ENCODE results near the gene HPRT1.

HPRT1 gene

DNA sequence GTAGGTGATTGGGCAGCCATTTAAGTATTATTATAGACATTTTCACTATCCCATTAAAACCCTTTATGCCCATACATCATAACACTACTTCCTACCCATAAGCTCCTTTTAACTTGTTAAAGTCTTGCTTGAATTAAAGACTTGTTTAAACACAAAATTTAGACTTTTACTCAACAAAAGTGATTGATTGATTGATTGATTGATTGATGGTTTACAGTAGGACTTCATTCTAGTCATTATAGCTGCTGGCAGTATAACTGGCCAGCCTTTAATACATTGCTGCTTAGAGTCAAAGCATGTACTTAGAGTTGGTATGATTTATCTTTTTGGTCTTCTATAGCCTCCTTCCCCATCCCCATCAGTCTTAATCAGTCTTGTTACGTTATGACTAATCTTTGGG, 16.3 kb downstream of the HPRT1 start:
- DNase-seq (ENCODE audit: low read depth in 2 of 2): no peak

DNA sequence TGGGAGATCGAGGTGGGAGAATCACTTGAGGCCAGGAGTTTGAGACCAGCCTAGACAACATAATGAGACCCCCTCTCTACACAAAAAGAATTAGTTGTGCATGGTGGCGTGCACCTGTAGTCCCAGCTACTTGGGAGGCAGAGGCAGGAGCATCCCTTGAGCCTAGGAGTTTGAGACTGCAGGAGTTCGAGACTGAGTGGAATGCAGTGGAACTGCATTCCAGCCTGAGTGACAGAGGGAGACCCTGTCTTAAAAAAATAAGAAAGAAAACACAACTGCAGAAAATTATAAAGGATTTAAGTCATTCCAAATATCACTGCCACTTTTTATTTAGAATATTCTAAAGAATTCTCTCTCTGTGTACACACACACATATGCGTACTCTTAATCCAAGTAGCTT, 18.4 kb downstream of the HPRT1 start:
- DNase-seq (ENCODE audit: low read depth in 2 of 2): no peak

GRCh38 chrX:134480061-134480460, 20.1 kb downstream of the HPRT1 start:
- no peak for DNase-seq (ENCODE audit: low read depth in 2 of 2)

DNA sequence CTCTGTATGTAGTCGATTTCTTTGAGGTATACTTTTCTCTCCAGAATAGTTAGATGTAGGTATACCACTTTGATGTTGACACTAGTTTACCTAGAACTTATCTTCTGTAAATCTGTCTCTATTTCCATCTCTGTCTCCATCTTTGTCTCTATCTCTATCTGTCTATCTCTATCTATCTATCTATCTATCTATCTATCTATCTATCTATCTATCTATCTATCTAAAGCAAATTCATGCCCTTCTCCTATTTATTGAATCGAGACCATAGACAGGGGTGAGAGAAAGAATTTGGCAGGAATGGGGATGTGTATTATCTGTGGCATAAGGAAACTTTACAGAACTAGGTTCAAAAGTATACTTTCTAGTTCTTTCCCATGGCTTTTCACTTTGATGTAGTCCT, 21.4 kb downstream of the HPRT1 start:
- no peak for DNase-seq (ENCODE audit: low read depth in 2 of 2)

DNA sequence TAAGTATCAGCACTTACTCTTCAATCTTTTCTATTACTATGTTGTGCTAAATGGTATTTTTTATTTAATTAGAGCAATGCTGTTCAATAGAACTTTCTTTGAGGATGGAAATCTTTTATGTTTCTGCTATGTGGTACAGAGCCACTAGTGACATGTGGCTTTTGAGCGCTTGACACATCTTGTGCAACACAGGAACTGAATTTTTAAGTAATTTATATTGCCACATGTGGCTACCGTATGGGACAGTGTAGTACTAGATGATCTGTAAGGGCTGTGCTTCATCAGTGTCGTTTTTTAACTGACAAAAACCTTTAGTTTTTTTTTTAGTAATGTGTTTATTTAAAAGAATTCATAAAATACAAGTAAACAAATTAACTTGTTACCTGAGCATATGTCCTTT, 22.4 kb downstream of the HPRT1 start:
- DNase-seq (ENCODE audit: low read depth in 2 of 2): no peak

- DNase-seq (ENCODE audit: low read depth in 2 of 2): no peak
Measured at GRCh38 chrX:134484039-134484438, 24.1 kb downstream of the HPRT1 start.

- no peak for DNase-seq (ENCODE audit: low read depth in 2 of 2)
Measured at GRCh38 chrX:134501941-134502340, 42.0 kb downstream of the HPRT1 start.

DNA sequence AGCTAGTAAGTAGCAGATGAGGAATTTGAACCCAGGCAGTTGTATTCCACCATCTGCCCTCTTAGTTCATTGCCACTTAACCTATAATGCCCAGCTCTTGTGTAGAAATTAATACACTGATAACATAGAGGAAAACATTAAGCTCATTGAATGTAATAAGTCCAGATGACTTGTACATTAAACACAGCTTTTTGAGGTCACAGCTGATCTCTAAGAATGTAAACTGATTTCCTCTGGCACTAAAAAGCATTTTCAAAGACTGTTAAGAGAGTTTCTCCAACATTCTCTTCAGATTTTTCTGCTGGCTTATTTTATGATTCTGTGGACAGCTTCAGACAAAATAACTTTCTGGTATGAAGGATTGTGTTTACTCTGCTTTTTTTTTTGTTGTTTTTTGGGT, 42.7 kb downstream of the HPRT1 start:
- no peak for DNase-seq (ENCODE audit: low read depth in 2 of 2)

- no peak for DNase-seq (ENCODE audit: low read depth in 2 of 2)
Measured at GRCh38 chrX:134512566-134512965, 52.6 kb downstream of the HPRT1 start.

DNA sequence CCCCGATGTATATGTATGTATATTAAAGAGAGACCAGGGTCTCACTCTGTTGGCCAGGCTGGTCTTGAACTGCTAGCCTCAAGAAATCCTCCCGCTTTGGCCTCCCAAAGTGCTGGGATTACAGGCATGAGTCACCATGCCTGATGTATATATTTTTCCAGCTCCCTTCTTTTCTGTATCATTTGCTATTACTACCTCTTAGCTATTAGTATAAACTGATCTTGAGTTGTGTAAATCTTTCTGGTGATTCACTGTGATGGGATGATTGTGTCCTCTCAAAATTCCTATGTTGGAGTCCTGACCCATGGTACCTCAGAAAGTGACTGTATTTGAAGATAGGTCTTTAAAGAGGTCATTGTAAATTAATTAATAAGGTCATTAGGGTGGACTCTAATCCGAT, 53.1 kb downstream of the HPRT1 start:
- no peak for DNase-seq (ENCODE audit: low read depth in 2 of 2)

DNA sequence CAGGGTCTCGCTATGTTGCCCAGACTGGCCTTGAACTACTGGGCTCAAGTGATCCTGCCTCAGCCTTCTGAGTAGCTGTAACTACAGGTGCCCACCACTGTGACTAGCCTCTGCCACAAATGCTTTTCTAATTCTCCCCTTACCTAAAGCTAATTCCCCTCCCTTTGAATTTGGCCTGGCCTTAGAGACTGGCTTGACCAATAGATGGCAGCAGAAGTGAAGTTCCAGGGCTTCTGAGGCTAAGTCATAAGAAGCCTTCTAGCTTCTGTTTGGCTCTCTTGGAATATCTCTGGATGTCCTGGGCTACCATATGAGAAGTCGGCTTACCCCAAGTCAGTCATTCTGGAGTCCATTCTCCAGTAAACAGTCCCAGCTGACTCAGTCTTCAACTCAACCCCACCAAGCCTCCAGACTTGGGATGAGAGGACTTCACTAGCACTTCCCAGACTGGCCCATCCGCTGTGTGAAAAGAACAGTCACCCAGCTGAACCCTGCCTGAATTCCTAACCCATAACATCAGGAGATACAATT, 61.0 kb downstream of the HPRT1 start:
- DNase-seq (ENCODE audit: low read depth in 2 of 2): no peak

DNA sequence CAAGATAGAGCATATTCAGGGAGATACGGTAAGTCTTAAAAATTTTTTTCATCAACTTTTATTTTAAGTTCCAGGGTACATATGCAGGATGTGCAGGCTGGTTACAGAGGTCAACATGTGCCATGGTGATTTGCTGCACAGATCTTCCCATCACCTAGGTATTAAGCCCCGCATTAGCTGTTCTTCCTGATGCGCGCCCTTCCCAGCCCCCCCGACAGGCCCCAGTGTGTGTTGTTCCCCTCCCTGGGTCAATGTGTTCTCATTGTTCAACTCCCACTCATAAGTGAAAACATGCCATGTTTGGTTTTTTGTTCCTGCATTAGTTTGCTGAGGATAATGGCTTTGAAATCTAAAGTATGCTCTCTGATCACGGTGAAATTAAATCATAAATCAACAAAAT, 64.2 kb downstream of the HPRT1 start:
- no peak for DNase-seq (ENCODE audit: low read depth in 2 of 2)

GRCh38 chrX:134525086-134525792, 65.3 kb downstream of the HPRT1 start:
- no peak for DNase-seq (ENCODE audit: low read depth in 2 of 2)

DNA sequence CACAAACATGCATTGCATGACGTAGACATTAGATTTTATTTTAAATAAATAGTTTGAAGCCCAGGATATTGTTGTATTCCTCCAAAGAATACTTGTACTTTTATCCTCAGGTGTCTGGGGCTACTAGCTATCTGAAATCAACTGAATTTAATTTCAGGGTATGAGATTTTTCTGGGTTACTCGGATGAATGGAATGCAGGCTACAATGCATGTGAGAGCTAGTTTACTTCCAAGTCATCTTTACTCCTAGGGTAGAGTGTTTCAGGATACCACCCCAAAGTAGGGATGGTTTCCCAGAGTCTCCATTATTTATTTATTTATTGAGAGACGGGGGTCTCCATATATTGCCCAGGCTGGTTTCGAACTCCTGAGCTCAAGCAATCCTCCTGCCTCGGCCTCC, 66.4 kb downstream of the HPRT1 start:
- DNase-seq (ENCODE audit: low read depth in 2 of 2): no peak

GRCh38 chrX:134528960-134529359, 69.0 kb downstream of the HPRT1 start:
- DNase-seq (ENCODE audit: low read depth in 2 of 2): no peak

GRCh38 chrX:134529481-134529880, 69.5 kb downstream of the HPRT1 start:
- DNase-seq (ENCODE audit: low read depth in 2 of 2): no peak

DNA sequence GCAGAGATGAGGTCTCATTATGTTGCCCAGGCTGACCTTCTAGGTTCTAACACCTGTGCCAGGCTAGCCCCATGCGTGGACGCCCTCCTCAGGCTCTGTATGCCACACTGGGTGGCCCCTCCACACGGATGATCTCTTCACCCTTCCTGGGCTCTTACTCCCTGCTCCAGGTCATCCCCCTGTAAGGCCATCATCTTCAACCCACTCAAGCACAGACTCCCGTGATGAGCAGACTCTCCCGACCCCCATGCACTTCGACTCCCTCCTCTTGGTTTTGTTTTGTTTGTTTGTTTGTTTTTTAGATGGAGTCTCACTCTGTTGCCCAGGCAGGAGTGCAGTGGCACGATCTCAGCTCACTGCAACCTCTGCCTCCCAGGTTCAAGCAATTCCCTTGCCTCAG, 70.9 kb downstream of the HPRT1 start:
- DNase-seq (ENCODE audit: low read depth in 2 of 2): no peak

- no peak for DNase-seq (ENCODE audit: low read depth in 2 of 2)
Measured at GRCh38 chrX:134533352-134533751, 73.4 kb downstream of the HPRT1 start.

DNA sequence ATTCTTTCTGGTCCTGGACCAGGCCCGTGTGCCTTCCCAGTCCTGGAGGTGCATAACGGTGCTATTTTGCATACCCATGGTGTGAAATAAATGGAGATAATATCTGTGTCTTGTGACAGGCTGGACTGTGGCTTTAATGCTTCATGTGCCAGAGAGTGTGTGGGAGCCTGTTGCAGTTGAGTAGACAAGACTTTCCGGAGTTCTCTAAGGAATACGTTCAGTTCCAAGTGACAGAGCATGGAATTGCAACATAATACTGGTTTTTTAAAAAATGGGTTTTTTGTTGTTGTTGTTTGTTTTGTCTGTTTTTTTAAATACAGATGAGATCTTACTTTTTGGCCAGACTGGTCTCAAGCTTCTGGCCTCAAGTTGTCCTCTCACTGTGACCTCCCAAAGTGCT, 74.0 kb downstream of the HPRT1 start:
- no peak for DNase-seq (ENCODE audit: low read depth in 2 of 2)

DNA sequence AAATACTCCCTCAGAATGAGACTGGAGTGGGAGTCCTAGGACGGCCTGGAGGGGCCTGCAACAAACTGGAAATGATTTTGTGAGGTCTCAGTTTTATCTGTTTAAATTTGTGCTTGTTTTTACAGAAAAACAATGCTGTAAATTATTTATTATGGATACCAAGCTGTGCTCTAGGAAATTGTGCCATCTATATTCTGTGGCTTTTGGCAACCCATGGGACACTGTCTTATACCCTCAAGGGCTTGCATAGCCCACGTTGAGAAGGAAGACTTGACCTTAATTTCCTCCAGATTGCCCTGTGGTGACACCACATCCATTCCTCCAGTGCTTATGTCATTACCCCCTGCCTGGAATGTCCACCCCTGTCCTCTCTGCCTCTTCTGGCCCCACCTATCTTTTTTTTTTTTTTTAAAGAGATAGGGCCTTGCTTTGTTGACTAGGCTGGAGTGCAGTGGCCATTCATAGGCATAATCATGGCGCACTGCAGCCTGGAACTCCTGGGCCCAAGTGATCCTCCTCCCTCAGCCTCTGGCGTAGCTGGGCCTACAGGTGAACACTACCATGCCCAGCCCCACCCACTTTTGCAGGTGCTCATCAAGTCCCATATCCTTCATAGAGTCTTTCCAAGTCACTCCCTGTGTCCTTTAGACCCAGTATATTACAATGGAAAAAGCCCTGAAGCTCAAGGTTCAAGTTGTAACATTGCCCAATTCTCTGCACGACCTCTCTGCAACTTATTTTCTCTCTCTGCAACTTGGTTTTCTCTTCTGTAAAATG, 77.4 kb downstream of the HPRT1 start:
- DNase-seq (ENCODE audit: low read depth in 2 of 2): no peak

DNA sequence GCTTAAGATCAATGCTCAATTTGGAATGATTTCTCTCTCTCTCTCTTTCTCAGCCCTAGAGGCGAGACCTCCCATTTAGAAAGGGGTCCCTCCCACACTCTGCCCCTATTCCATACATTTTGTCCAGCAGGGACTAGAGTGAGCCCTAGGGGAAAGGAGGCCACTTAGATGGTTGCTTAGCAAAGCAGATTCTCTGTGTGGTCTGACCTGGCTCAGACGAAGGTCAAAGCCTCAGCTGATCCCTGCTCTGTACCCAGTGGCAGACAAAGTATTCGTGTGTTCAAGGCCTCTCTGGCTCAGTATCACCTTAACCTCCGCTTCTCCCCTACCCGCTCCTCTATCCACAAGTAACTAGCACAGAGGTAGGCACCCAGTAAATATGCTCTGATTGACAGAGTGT, 78.4 kb downstream of the HPRT1 start:
- no peak for DNase-seq (ENCODE audit: low read depth in 2 of 2)

- DNase-seq (ENCODE audit: low read depth in 2 of 2): no peak
Measured at GRCh38 chrX:134541906-134542305, 81.9 kb downstream of the HPRT1 start.

DNA sequence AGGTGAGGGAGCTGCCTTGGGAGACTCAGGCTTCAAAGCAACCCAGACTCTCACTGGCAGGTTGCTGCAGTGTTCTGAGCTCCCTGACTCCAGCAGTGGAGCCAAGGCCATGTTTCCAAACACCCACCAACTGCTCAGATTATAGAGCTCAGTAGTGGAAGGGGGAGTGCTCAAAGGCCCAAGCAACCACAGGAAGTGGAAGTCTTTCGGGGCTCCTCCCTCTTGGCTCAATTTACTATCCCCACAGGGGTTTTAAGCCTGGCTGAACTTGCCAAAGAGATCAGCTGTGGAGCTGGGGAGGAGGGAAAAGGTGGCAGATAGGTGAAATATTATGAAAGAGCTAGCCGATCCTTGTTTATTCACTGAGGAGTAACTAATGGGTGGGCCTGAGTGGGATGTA, 82.5 kb downstream of the HPRT1 start:
- no peak for DNase-seq (ENCODE audit: low read depth in 2 of 2)

Data from stimulated activated CD8-positive, alpha-beta memory T cell treated with anti-CD3 and anti-CD28 coated beads, Interleukin-2, amount 100 ng/mL, for 1 hour (primary cell).